ENCODE data around the gene PEPD. TPM values are rescaled to one million over a fixed set of nuclear protein-coding genes. Genes with fewer than 3 reads are reported as not detected.

PEPD gene
- total RNA-seq, 2 experiments from 2014 or later: 26.9 to 37.4 TPM

- intact Hi-C loops (cut with DNase I, micrococcal nuclease): loop anchor here in 1 of 2 experiments (10.0 kb wide), 1 partner anchor 259 kb away; no protein-coding TSS in a partner anchor
- DNase-seq: no peak
- POLR2A ChIA-PET: interaction anchor here (0.7 kb wide), 1 partner anchor 32 kb away, joined by 3 read pairs; no protein-coding TSS in a partner anchor
Observed at GRCh38 chr19:33403973-33404304, 117.7 kb downstream of the PEPD start.

GRCh38 chr19:33403221-33403972 lies 118.2 kb downstream of the PEPD start:
- Mint-ChIP-seq H3K27me3 (no peaks in the 10 kb centered on the region), H3K36me3 (ENCODE audit: low read depth) (no peaks in the 10 kb centered on the region), H3K4me3 (no peak overlapping the region), H3K4me1 (no peaks in the 10 kb centered on the region), H3K27ac (no peak overlapping the region), H3K9me3 (ENCODE audit: low read depth) (no peaks in the 10 kb centered on the region)
- ATAC-seq: no peak
- intact Hi-C loops (cut with DNase I, micrococcal nuclease): loop anchor here in 1 of 2 experiments (10.0 kb wide), 1 partner anchor 259 kb away; no protein-coding TSS in a partner anchor
- POLR2A ChIA-PET: interaction anchor here (0.7 kb wide), 1 partner anchor 31 kb away, joined by 3 read pairs; no protein-coding TSS in a partner anchor
- DNase-seq: no peak
- CTCF ChIA-PET: interaction anchor here (0.6 to 1.6 kb wide), 5 partner anchors 12 to 259 kb away, joined by 3 to 5 read pairs (median 4); no protein-coding TSS in a partner anchor

More at GRCh38 chr19:33403973-33404304, 117.7 kb downstream of the PEPD start:
- Mint-ChIP-seq H3K9me3 (ENCODE audit: low read depth) (no peaks in the 10 kb centered on the region), H3K4me1 (no peaks in the 10 kb centered on the region), H3K4me3 (no peak overlapping the region), H3K27ac (no peak overlapping the region), H3K27me3 (no peaks in the 10 kb centered on the region), H3K36me3 (ENCODE audit: low read depth) (no peaks in the 10 kb centered on the region)
- CTCF ChIA-PET: interaction anchor here (0.7 to 1.6 kb wide), 6 partner anchors 12 to 266 kb away, joined by 3 to 5 read pairs (median 4); no protein-coding TSS in a partner anchor
- ATAC-seq: no peak

DNA sequence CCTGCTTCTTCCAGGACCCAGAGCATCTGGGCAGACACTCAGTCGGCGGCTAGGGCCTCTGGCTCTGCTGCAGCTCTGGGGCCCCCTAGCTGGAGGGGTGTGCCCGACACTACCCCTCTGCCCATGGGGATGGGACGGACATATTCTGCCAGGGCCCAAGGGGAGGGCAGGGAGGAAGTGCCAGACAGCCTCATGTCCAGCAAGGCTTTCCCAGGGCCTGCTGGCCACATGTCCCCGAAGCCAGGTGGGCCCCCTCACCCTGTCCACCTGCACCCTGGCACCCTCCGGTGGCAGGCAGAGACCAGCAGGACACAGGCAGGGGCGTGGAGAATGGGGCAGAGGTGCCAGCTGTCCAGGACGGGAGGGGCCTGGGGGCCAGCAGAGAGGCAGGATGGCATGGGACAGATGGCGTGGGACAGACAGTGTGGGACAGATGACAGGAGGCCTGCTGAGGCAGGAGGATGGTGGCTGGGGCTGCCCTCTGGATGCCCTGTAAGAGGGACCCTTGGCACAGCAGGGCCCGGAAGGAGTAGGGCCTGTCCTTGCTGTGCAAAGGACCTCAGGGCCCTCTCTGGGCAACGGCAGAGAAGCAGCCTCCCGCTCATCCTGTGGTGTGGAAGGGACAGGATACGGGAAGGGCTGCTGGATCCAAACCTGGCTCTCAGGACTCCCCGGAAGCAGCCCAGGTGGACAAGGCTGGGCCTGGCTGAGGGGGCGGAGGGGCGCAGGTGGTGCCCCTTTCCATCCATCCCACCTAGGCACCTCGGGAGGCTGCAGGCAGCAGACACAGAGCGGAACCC lies 119.0 kb downstream of the PEPD start:
- DNase-seq: peak; percentile 21
- Mint-ChIP-seq H3K4me3 (no peak overlapping the region), H3K27me3 (no peaks in the 10 kb centered on the region), H3K9me3 (ENCODE audit: low read depth) (no peaks in the 10 kb centered on the region), H3K4me1 (no peaks in the 10 kb centered on the region), H3K36me3 (ENCODE audit: low read depth) (no peaks in the 10 kb centered on the region), H3K27ac (no peak overlapping the region)
- CTCF ChIA-PET: interaction anchor here (0.5 to 1.1 kb wide), 3 partner anchors 28 to 383 kb away, joined by 3 read pairs; no protein-coding TSS in a partner anchor
- no peak for ATAC-seq
- POLR2A ChIA-PET: no interaction called here
- intact Hi-C loops (cut with DNase I, micrococcal nuclease): loop anchor here in 1 of 2 experiments (10.0 kb wide), 1 partner anchor 258 kb away; no protein-coding TSS in a partner anchor

DNA sequence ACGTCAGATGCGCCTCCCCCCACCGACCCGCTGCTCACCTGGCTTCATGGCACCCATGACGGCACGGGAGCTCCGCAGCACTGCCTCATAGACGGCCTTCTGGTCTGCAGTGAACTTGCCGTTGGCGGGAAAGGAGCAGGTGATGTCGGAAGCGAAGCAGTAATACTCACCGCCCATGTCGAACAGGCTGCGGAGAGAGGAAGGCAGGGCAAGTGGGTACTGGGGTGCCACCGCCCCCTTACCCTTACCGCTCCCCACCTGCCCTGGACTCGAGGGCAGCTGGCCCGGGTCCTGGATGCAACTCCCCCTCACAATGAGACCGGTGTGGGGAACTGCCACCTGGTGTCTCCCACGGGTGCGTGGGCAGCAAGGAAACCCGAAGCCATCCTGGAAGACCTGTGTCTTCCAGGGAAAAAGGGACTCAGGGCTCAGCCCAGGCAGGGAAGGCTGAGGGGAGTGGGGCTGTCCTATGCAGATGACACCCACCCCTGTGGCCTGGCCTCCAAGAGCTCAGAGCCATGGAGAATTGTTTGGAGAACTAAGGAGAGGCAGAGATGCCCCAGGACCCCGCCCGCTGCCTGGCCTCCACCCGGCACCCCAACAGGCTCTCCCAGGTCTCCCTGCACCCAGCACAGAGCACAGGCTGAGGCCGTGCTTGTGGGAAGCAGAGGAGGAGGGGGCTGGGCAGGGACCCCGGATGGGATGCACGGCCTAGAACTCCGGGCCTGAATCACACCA lies 119.7 kb downstream of the PEPD start:
- Mint-ChIP-seq H3K4me1 (no peaks in the 10 kb centered on the region), H3K27me3 (no peaks in the 10 kb centered on the region), H3K9me3 (ENCODE audit: low read depth) (no peaks in the 10 kb centered on the region), H3K36me3 (ENCODE audit: low read depth) (no peaks in the 10 kb centered on the region), H3K27ac (no peak overlapping the region), H3K4me3 (no peak overlapping the region)
- DNase-seq (no peak), ATAC-seq (no peak)
- intact Hi-C loops (cut with DNase I, micrococcal nuclease): loop anchor here in 1 of 2 experiments (10.0 kb wide), 1 partner anchor 257 kb away; no protein-coding TSS in a partner anchor
- POLR2A ChIA-PET: no interaction called here
- CTCF ChIA-PET: interaction anchor here (0.5 to 1.1 kb wide), 3 partner anchors 29 to 383 kb away, joined by 3 read pairs; no protein-coding TSS in a partner anchor

GRCh38 chr19:33400856-33401682 lies 120.5 kb downstream of the PEPD start:
- Mint-ChIP-seq H3K9me3 (ENCODE audit: low read depth) (no peaks in the 10 kb centered on the region), H3K27me3 (no peaks in the 10 kb centered on the region), H3K4me1 (no peaks in the 10 kb centered on the region), H3K4me3 (no peak overlapping the region), H3K36me3 (ENCODE audit: low read depth) (no peaks in the 10 kb centered on the region), H3K27ac (no peak overlapping the region)
- intact Hi-C loops (cut with DNase I, micrococcal nuclease): loop anchor here in 1 of 2 experiments (10.0 kb wide), 1 partner anchor 256 kb away; no protein-coding TSS in a partner anchor
- POLR2A ChIA-PET: no interaction called here
- DNase-seq: no peak
- CTCF ChIA-PET: no interaction called here
- ATAC-seq: no peak

DNA sequence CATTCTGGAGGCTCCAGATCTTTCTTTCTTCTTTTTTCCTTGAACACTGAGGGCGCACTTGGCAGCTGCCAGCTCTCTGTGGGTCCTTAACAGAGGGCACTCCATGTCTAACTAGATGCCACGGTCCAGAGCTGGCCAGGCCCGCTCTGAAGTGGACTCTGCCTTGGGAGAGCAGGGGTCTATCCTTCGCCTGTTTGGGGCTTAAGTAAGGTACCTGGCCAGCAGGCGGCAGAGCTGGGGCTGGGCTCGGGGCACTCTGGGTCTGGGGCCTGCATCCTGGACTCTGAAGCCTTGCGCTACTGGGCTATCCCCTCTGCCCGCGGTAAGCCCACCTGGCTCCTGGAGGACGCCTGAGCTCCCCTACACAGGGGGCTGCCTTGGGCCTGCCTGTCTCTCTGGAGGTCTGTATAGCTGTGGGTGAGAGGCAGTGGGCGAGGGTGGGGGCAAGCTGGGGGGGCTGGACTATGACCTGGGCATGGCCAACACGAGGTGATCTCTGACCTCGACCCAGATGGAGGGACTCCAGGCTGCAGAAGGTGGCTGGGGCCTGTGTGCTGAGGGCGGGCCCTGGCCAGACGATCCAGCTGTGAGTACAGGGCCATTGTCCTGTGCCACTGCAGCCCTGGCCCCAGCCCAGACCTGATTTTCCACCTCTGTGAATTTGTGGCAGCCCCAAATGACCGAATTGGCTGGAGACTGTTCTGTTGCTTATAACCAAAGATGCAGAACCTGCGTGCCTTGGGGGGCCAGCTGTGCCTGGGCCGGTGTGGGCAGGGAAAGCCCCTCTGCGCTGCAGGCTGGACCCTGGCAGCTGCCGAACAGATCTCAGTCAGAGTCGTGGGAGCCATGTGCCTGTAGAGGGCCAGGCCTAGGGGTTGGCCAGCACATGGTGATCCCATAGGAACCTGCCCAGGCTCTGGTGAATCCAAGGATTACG lies 121.6 kb downstream of the PEPD start:
- H3K4me3 Mint-ChIP-seq: no peak overlapping the region

GRCh38 chr19:33399081-33399744 lies 122.4 kb downstream of the PEPD start:
- Mint-ChIP-seq H3K27me3 (no peaks in the 10 kb centered on the region), H3K27ac (no peak overlapping the region), H3K36me3 (ENCODE audit: low read depth) (no peaks in the 10 kb centered on the region), H3K9me3 (ENCODE audit: low read depth) (no peaks in the 10 kb centered on the region), H3K4me1 (no peaks in the 10 kb centered on the region), H3K4me3 (no peak overlapping the region)
- ChIA-PET POLR2A (interaction anchor here (0.5 kb wide), 1 partner anchor 15 kb away, joined by 7 read pairs; no protein-coding TSS in a partner anchor), CTCF (interaction anchor here (1.1 to 1.3 kb wide), 2 partner anchors 17 kb away, joined by 3 to 4 read pairs; no protein-coding TSS in a partner anchor)
- intact Hi-C loops (cut with DNase I, micrococcal nuclease): no loop called here
- ATAC-seq (no peak), DNase-seq (no peak)

More for the DNA sequence above, 121.6 kb downstream of the PEPD start:
- ChIA-PET POLR2A (no interaction called here), CTCF (interaction anchor here (1.1 kb wide), 1 partner anchor 16 kb away, joined by 3 read pairs; no protein-coding TSS in a partner anchor)
- ATAC-seq (no peak), DNase-seq (no peak)
- no peaks in the 10 kb centered on the region for H3K36me3 Mint-ChIP-seq (ENCODE audit: low read depth)
- intact Hi-C loops (cut with DNase I, micrococcal nuclease): loop anchor here in 1 of 2 experiments (10.0 kb wide), 1 partner anchor 255 kb away; no protein-coding TSS in a partner anchor
- H3K9me3 Mint-ChIP-seq (ENCODE audit: low read depth): no peaks in the 10 kb centered on the region
- H3K27ac Mint-ChIP-seq: no peak overlapping the region
- no peaks in the 10 kb centered on the region for H3K4me1 Mint-ChIP-seq
- H3K27me3 Mint-ChIP-seq: no peaks in the 10 kb centered on the region

- ATAC-seq (no peak), DNase-seq (no peak)
- intact Hi-C loops (cut with DNase I, micrococcal nuclease): no loop called here
- no peaks in the 10 kb centered on the region for H3K4me1 Mint-ChIP-seq
- H3K9me3 Mint-ChIP-seq (ENCODE audit: low read depth): no peaks in the 10 kb centered on the region
- H3K4me3 Mint-ChIP-seq: no peak overlapping the region
- no peaks in the 10 kb centered on the region for H3K27me3 Mint-ChIP-seq
- H3K27ac Mint-ChIP-seq: no peak overlapping the region
- ChIA-PET CTCF (interaction anchor here (0.6 to 1.4 kb wide), 4 partner anchors 8 to 174 kb away, joined by 3 to 5 read pairs (median 4); no protein-coding TSS in a partner anchor), POLR2A (interaction anchor here (0.5 kb wide), 1 partner anchor 14 kb away, joined by 7 read pairs; no protein-coding TSS in a partner anchor)
- H3K36me3 Mint-ChIP-seq (ENCODE audit: low read depth): no peaks in the 10 kb centered on the region
Observed at GRCh38 chr19:33398361-33399060, 123.1 kb downstream of the PEPD start.

All from activated CD4-positive, alpha-beta T cell treated with anti-CD3 and anti-CD28 coated beads for 36 hours (primary cell).